HepG2 (cell line): ENCODE measurements around the gene TEF. TPM values are rescaled to one million over a fixed set of nuclear protein-coding genes. Genes with fewer than 3 reads are reported as not detected.

Source experiments
- ATAC-seq: fragments of 200-7000 bp; cut with Tn5 transposase; 3 replicates; pipeline ENCODE4 v1.9.1; 2020; ENCODE audit warnings: mild to moderate bottlenecking, moderate library complexity
- BruUV-seq: library from RNA; stranded (reverse); fragments of 400-500 nt; replicated peaks from 2 replicates; lab custom pipeline; 2021; lab: Mats Ljungman, UMichigan
- CTCF ChIA-PET: fragments of 300-600 bp; formaldehyde crosslinking; extraction: SDS; loops from one replicate; lab custom pipeline; 2021; ENCODE audit warnings: low total read pairs, inconsistent platforms, low intra/inter-chr PET ratio; lab: Yijun Ruan, JAX
- POLR2A ChIA-PET: fragments of 350-600 bp; sonication (Branson Sonifier 250); formaldehyde crosslinking; loops from one replicate; lab custom pipeline; 2020; ENCODE audit warnings: antibody characterized with exemption, inconsistent platforms; lab: Yijun Ruan, JAX
- DNase-seq: peaks from one replicate; pipeline ENCODE4 v3.0.0-alpha.2; 2015; ENCODE audit warnings: low spot score
- FAIRE-seq: peaks from 3 replicates; lab custom pipeline; 2011; peaks lifted over from hg19 to GRCh38; lab: Jason Lieb, UNC
- H2AFZ ChIP-seq: one replicate; pipeline ENCODE4 v1.6.1; 2011; ENCODE audit warnings: low read length, inconsistent platforms
- H3K27ac ChIP-seq: fragments of 300-600 bp; 3 replicates; pipeline ENCODE4 v1.8.0; 2011; ENCODE audit warnings: mixed run types, mild to moderate bottlenecking, mixed read lengths, low read length, inconsistent platforms; ENCODE audit not compliant: insufficient read depth; ENCODE audit errors: extremely low read length
- H3K27me3 ChIP-seq, 2 experiments: fragments of 200-600 bp in 1 of 2; 2 replicates in 1 of 2; 3 replicates in 1 of 2; pipeline versions ENCODE4 v1.6.0 to v1.8.0; 2011; ENCODE audit warnings: low read length in 2 of 2, mild to moderate bottlenecking in 2 of 2, moderate library complexity in 2 of 2, inconsistent platforms in 1 of 2; ENCODE audit not compliant: insufficient read depth in 2 of 2, control insufficient read depth in 1 of 2
- H3K36me3 ChIP-seq, 2 experiments: fragments of 200-600 bp in 1 of 2; replicated peaks in 1 of 2; 2 replicates in 1 of 2; 3 replicates in 1 of 2; pipeline versions ENCODE4 v1.5.1 to v1.8.0; 2011; ENCODE audit warnings: low read length in 2 of 2, inconsistent platforms in 1 of 2; ENCODE audit not compliant: insufficient read depth in 2 of 2, control insufficient read depth in 1 of 2
- H3K4me1 ChIP-seq: 2 replicates; pipeline ENCODE4 v1.5.1; 2012; ENCODE audit warnings: low read length, inconsistent platforms; ENCODE audit not compliant: insufficient read depth
- H3K4me2 ChIP-seq: 2 replicates; pipeline ENCODE4 v1.6.0; 2011; ENCODE audit warnings: low read depth, low read length, inconsistent platforms
- H3K4me3 ChIP-seq, 3 experiments: fragments of 200-600 bp in 1 of 3; sonication (generic), shearing (Covaris generic) in 1 of 3; replicated peaks in 1 of 3; 2 replicates each; pipeline ENCODE4 v1.5.1; 2011 to 2016; ENCODE audit warnings: low read length in 3 of 3, inconsistent platforms in 2 of 3, low read depth in 2 of 3, mild to moderate bottlenecking in 2 of 3, control low read depth in 1 of 3, mixed read lengths in 1 of 3; ENCODE audit not compliant: insufficient read depth in 1 of 3
- H3K79me2 ChIP-seq: one replicate; pipeline ENCODE4 v1.6.1; 2011; ENCODE audit warnings: low read length, inconsistent platforms; ENCODE audit not compliant: insufficient read depth
- H3K9ac ChIP-seq: 2 replicates; pipeline ENCODE4 v1.6.0; 2011; ENCODE audit warnings: mild to moderate bottlenecking, low read depth, low read length, inconsistent platforms; ENCODE audit not compliant: insufficient read depth
- H3K9me3 ChIP-seq: 2 replicates; pipeline ENCODE4 v1.5.1; 2012; ENCODE audit warnings: mild to moderate bottlenecking, low read length
- H4K20me1 ChIP-seq: 2 replicates; pipeline ENCODE4 v1.6.0; 2011; ENCODE audit warnings: inconsistent platforms, mild to moderate bottlenecking, low read length, moderate library complexity; ENCODE audit not compliant: insufficient read depth
- KLF15 ChIP-seq: sonication (generic); formaldehyde crosslinking; IDR thresholded peaks from 2 replicates; pipeline ENCODE4 v1.8.1; 2023; ENCODE audit warnings: borderline replicate concordance, mild to moderate bottlenecking, inconsistent platforms, missing genetic modification reagents, mixed read lengths
- MATR3 ChIP-seq: sonication (generic); formaldehyde crosslinking; IDR thresholded peaks from 2 replicates; pipeline ENCODE4 v1.4.0; 2020; ENCODE audit warnings: missing genetic modification reagents
- PHF8 ChIP-seq: sonication (generic); formaldehyde crosslinking; IDR thresholded peaks from 2 replicates; pipeline ENCODE4 v1.5.0; 2020; ENCODE audit warnings: missing genetic modification reagents
- SAFB2 ChIP-seq: sonication (generic); formaldehyde crosslinking; IDR thresholded peaks from 2 replicates; pipeline ENCODE4 v1.5.1; 2020; ENCODE audit warnings: missing genetic modification reagents, low read depth, mild to moderate bottlenecking, borderline replicate concordance
- SOX13 ChIP-seq, 3 experiments: fragments of 450-650 bp in 1 of 3; sonication (generic) in 1 of 3; formaldehyde crosslinking in 1 of 3; IDR thresholded peaks in 2 of 3; conservative IDR thresholded peaks in 1 of 3; 2 replicates each; pipeline versions ENCODE4 v1.5.0 to v1.6.1; 2016 to 2020; ENCODE audit warnings: antibody characterized with exemption in 1 of 3, mild to moderate bottlenecking in 1 of 3, missing compliant biosample characterization in 1 of 3, missing genetic modification reagents in 1 of 3, moderate library complexity in 1 of 3
- ZKSCAN8 ChIP-seq: IDR thresholded peaks from 2 replicates; pipeline ENCODE4 v1.6.1; 2016; ENCODE audit warnings: borderline replicate concordance, missing genetic modification reagents, missing compliant biosample characterization
- ZNF138 ChIP-seq: sonication (generic); formaldehyde crosslinking; IDR thresholded peaks from 2 replicates; pipeline ENCODE4 v1.5.0; 2020; ENCODE audit warnings: mild to moderate bottlenecking, low read depth, missing genetic modification reagents
- WGBS: methylation state at CpG from one replicate; pipeline ENCODE4 v1.1.6; 2017; ENCODE audit warnings: low lambda C conversion rate; 5-methylcytosine and 5-hydroxymethylcytosine counted together
- in situ Hi-C: cut with HindIII; loops from 2 replicates; pipeline ENCODE4 v1.10.0; 2017; ENCODE audit warnings: low pct_unique_long_range_greater_than_20kb; ENCODE audit not compliant: extremely low pct_ligation_motif_present
- intact Hi-C: fragments of 100-400 bp; cut with micrococcal nuclease; formaldehyde crosslinking; loops from one replicate; pipeline ENCODE4 v1.10.0; 2022; ENCODE audit not compliant: unreplicated experiment
- polyA plus RNA-seq, 8 experiments: library from polyadenylated mRNA; depleted of rRNA in 3 of 8; stranded (reverse) in 7 of 8; unstranded in 1 of 8; fragments of >200 nt; fragmentation: Illumina TruSeq in 4 of 8; extraction: Trizol in 4 of 8; gene quantifications; 2 replicates each; pipeline versions ENCODE4 v1.2.1 to v1.2.3, GENCODE V29; 2011 to 2016; ENCODE audit warnings: low read depth in 4 of 8, missing spikeins in 1 of 8, mixed read lengths in 1 of 8; ENCODE audit not compliant: insufficient read depth in 1 of 8
- total RNA-seq, 5 experiments: library from RNA; depleted of rRNA; stranded (reverse); fragments of >200 nt; fragmentation: Illumina TruSeq; extraction: Trizol; gene quantifications; 2 replicates each; pipeline ENCODE4 v1.2.3, GENCODE V29; 2016; ENCODE audit warnings: low read depth in 1 of 5
- TF ChIP-seq, protein P1 (sequence below): sonication (generic); formaldehyde crosslinking; IDR thresholded peaks from 2 replicates; pipeline ENCODE4 v1.5.0; 2020; ENCODE audit warnings: mild to moderate bottlenecking, missing genetic modification reagents, borderline replicate concordance
- TF ChIP-seq, protein P2 (sequence below): sonication (generic); formaldehyde crosslinking; IDR thresholded peaks from 2 replicates; pipeline ENCODE4 v1.5.0; 2020; ENCODE audit warnings: missing genetic modification reagents, mild to moderate bottlenecking, borderline replicate concordance
- TF ChIP-seq, protein P3 (sequence below): fragments of 450-650 bp; IDR thresholded peaks from 2 replicates; pipeline ENCODE4 v1.6.1; 2017

Gene TEF
- total and polyA plus RNA-seq, 2 of the 13 experiments (the other 11 are each of a cell fraction or from before 2014, with no cell fraction given) = 7.6 to 11.2 TPM

DNA sequence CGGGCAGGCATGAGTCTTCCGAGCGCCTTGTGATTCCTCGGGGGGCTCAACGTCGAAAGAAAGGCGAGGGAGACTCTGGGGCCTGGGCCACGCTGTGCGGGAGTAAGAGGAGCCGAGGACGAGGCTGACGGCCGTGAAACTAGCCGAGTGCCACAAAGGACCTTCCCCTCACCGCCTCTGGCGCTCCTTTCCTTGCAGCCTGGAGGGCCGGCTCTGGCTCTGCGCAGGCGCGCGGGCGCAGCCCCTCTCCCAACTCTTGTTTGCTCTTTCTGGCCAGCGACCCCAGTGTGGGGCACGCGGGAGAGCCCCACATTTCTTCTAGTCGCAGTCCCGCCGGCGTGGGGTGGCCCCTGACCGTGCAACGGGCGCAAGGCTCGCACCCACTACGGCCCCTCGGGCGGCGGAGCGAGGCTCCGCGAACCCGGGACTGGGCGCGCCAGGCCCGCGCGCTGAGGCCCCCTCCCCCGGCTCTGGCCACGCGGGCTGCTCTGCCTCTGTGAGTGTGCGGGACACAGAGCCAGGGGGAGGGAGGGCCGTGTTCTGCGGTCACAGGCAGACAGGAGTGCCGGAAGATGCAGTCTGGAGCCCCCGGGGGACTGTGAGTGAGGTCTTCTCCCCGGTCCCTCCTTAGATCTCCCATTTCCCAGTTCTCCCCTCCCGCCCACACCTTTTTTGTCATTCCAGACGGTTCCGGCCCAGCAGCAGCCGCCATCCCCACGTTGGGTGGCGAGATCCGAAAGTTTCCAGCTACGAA is 65.9 kb downstream of the TEF start (continued):
- TF ChIP-seq PHF8 (CRISPR knock-in tag) (0 out of 2 replicates have a peak, but pooled peaks have one; percentile 16), ZNF138 (CRISPR knock-in tag) (0 out of 2 replicates have a peak, but pooled peaks have one; percentile 7), KLF15 (CRISPR knock-in tag) (no peak)
- TF ChIP-seq, protein P1, sequence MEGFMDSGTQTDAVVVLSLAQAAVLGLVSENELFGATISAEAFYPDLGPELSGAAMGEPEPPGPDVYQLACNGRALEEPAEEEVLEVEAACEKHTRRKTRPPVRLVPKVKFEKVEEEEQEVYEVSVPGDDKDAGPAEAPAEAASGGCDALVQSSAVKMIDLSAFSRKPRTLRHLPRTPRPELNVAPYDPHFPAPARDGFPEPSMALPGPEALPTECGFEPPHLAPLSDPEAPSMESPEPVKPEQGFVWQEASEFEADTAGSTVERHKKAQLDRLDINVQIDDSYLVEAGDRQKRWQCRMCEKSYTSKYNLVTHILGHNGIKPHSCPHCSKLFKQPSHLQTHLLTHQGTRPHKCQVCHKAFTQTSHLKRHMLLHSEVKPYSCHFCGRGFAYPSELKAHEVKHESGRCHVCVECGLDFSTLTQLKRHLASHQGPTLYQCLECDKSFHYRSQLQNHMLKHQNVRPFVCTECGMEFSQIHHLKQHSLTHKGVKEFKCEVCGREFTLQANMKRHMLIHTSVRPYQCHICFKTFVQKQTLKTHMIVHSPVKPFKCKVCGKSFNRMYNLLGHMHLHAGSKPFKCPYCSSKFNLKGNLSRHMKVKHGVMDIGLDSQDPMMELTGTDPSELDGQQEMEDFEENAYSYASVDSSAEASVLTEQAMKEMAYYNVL (CRISPR knock-in tag) = no peak
- TF ChIP-seq, protein P2, sequence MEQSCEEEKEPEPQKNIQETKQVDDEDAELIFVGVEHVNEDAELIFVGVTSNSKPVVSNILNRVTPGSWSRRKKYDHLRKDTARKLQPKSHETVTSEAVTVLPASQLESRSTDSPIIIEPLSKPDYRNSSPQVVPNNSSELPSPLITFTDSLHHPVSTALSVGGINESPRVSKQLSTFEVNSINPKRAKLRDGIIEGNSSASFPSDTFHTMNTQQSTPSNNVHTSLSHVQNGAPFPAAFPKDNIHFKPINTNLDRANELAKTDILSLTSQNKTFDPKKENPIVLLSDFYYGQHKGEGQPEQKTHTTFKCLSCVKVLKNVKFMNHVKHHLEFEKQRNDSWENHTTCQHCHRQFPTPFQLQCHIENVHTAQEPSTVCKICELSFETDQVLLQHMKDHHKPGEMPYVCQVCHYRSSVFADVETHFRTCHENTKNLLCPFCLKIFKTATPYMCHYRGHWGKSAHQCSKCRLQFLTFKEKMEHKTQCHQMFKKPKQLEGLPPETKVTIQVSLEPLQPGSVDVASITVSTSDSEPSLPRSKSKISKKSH (CRISPR knock-in tag) = no peak
- TF ChIP-seq, all 625 proteins: peak for 95

DNA sequence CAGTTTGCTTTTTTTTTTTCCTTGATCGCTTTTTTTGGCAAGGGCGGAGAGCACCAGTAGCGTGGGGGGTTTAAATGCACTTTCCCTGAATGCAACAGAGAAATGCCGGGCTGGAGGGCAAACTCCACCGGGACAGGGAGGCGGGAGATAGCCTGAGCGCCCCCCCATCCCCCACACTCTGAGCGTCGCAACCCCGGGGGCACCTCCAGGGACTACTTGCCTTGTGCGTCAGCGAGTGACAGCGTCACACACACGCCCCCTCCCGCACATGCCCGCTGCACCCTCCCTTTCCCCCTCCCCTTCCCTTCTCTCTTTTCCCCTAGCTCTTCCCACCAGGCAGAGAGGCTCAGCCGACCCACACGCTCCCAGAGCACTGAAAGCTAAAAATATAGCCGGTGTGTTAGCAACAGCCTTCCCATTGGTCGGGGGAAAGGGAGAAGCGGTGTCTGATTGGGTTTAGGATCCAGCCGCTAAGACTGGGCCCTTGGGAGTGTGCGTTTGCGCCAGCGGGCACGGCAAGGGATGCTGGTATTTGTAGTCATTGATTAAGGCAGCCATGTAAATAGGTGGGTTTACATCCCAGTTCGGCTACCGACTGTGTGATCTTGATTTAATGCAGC is 66.6 kb downstream of the TEF start:
- CTCF ChIA-PET = no interaction called here
- H3K9me3 ChIP-seq = no peaks in the 10 kb centered on the region
- H3K36me3 ChIP-seq = no peaks in the 10 kb centered on the region
- H4K20me1 ChIP-seq = no peaks in the 10 kb centered on the region
- intact Hi-C loops = loop anchor here (1.0 to 10.0 kb wide), 2 partner anchors 21 to 163 kb away; partner anchors contain the start of genes ACO2 and RANGAP1
- H3K4me3 ChIP-seq = peak overlapping the region; percentile 89 to 97 (median 90)
- H3K4me2 ChIP-seq = peak overlapping the region; percentile 91
- no TSS peak for BruUV-seq
- ATAC-seq (peak; percentile 80), FAIRE-seq (peak; percentile 99), DNase-seq (peak; percentile 99)
- H3K27ac ChIP-seq = peak overlapping the region; percentile 100
- POLR2A ChIA-PET = interaction anchor here (0.6 to 5.2 kb wide), 26 partner anchors 9 to 592 kb away, joined by 3 to 122 read pairs (median 4); partner anchors contain the start of genes ACO2, PHF5A, RANGAP1 and ST13
- H3K27me3 ChIP-seq = no peaks in the 10 kb centered on the region; a peak in 1 of 5 replicates
- peaks cover 16% of the 10 kb centered on the region for H3K4me1 ChIP-seq
- in situ Hi-C loops = no loop called here
- peaks cover 37% of the 10 kb centered on the region for H3K79me2 ChIP-seq
- WGBS = under 1% methylated on average over 27 of the region's 28 CpGs
- no peak overlapping the region for H2AFZ ChIP-seq
- H3K9ac ChIP-seq = peak overlapping the region; percentile 99
- TF ChIP-seq SOX13 (IDR thresholded peaks at IDR 0.05) (0 out of 2 replicates have a peak, but pooled peaks have one; percentile 30), SOX13 (CRISPR knock-in tag; conservative IDR thresholded peaks at IDR 0.05 in 1 of 2, IDR thresholded peaks at IDR 0.05 in 1 of 2) (peak in 1 of 2 experiments; percentile 58; a peak in 2 of 4 replicates), ZKSCAN8 (CRISPR knock-in tag) (0 out of 2 replicates have a peak, but pooled peaks have one; percentile 54), SAFB2 (CRISPR knock-in tag) (no peak), MATR3 (CRISPR knock-in tag) (no peak)
- TF ChIP-seq, protein P3, sequence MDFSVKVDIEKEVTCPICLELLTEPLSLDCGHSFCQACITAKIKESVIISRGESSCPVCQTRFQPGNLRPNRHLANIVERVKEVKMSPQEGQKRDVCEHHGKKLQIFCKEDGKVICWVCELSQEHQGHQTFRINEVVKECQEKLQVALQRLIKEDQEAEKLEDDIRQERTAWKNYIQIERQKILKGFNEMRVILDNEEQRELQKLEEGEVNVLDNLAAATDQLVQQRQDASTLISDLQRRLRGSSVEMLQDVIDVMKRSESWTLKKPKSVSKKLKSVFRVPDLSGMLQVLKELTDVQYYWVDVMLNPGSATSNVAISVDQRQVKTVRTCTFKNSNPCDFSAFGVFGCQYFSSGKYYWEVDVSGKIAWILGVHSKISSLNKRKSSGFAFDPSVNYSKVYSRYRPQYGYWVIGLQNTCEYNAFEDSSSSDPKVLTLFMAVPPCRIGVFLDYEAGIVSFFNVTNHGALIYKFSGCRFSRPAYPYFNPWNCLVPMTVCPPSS = no peak
